ENCODE results near the gene DNAJB13. TPM values are rescaled to one million over a fixed set of nuclear protein-coding genes. Genes with fewer than 3 reads are reported as not detected.
A peak's percentile ranks its signal among the peaks of the same experiment; 100 is the strongest.

Gene DNAJB13
- total RNA-seq, 1 donor from 2014 or later = 1.4 TPM

DNA sequence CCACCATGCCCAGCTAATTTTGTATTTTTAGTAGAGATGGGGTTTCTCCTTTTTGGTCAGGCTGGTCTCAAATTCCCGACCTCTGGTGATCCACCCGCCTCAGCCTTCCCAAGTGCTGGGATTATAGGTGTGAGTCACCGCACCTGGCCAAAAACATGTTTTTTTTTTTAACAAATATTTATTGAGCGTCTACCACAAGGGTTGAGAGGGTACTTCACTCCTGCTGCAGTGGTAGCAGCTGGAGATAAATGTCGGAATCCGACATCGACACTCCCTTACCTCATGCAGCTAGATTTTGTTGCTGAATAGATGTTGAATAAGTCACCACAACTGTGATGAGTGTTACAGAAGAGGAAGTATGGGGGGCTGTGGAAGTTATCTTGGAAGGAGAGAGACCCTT is 971 bp downstream of the DNAJB13 start:
- no peak for DNase-seq (ENCODE audit: low read depth)

DNA sequence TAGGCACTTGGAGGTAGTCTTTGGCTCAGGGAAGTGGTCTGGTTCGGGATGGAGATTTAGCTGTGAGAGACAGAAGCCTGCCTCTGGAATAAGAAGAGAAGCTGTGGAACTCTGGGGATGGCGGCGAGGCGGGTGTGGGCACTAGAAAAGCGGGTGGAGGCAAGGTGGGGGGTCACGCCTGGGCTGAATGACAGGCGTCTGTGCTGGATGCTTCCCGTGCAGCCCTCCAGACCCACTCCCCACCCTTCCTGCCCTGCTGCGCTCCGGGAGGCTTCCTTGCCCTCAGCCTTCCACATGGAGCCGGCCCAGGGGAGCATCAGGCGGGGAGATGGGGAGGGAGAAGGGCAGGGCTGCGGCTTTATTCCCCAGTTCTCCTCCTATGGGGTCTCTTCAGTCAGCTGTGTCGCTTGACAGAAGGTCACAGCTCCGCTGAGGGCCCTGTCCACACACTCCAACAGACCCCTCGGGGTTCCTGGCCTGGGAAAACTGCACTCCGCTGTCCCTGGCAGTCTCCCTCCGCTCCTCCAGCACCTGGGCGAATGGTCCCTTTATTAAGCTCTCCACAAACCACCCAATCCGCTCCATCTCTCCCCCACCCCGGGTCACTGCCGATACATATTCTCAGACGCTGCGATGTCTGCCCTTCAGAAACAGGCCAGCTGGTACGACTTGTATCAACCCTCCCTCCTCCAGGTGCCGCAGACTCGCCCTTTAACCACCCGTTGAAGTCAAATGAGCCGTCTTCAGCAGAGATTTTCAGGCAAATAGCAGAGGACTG is 6.2 kb downstream of the DNAJB13 start:
- DNase-seq (ENCODE audit: low read depth) = no peak

DNA sequence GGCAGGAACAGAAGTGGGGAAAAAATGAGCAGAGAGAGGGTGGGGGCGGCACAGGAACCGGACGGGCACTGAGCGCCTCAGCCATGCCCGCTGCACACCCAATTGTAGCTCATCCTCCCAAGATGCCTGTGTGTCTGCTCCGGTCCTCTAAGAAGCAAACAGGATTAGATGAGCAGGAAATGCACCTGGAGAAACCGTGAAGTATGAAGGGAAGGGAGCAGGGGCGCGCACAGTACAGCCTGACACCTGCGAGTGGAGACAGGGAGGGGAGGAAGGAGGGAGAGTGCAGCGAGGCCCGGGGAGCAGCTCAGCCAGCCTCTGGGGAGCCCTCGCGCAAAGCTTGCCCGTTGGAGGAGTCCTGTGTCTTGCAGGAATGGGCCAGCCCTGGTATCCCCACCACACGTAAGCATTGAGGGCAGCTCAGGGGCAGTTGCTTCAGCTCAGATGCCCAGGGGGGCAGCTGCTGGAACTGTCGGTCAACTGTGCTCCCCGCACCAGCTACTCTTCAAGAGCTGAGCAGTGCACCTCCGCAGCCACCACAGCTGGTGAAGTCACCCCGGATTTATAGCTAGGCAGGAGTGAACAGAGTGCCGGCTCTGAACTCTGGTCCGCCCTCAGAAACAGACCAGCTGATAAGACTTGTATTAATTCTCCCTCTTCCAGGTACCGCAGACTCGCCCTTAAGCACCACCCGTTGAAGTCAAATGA is 7.0 kb downstream of the DNAJB13 start:
- DNase-seq (ENCODE audit: low read depth) = no peak

DNA sequence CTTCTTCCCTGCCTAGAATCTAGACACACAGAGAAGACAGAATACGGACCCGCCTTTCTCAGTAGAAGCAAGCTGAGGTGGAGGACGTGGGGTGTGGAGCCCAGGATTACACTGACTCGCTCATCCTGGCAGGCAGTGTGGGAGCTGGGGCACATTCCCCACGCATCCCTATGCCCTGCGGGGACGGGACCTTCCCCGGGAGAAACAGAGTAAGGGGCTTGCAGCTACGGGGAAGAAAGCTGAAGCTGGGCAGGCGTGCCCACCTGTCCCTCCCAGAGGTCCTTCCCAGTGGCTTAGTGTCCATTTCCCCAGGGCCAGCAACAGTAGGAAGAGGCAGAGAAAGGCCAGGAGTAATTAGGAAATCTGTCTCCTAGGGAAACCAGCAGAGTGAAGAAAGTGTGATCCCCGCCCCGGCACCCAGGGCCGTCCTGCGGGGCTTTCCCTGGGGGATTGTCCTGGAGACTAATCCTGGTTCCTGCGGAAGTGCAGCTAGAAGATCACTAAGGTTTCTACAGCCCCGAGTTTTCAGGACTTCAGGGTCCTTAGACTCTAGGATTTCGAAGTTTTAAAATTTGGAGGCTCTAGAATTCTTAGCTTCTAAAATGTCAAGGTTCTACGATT is 7.8 kb downstream of the DNAJB13 start:
- no peak for DNase-seq (ENCODE audit: low read depth)

DNA sequence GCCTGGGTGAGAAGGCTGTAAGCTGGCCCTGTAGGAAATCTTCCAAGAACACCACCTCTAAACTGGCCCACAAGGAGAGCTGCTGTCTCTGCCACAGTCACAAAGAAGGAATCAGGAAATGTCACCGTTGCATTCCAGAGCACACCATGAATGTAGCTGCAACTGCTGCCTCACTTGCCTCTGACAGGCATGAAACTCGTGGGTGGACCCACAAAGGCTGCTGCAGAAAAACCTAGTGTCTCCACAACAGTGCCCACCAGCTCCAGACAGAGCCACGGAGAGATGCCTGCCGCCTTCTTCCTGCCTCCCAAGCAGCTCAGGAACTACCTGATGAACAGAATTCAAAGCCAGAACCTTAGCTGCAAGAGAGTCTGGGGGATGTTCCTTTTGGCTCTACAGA is 10.5 kb downstream of the DNAJB13 start:
- peak; percentile 49 for DNase-seq (ENCODE audit: low read depth)

DNA sequence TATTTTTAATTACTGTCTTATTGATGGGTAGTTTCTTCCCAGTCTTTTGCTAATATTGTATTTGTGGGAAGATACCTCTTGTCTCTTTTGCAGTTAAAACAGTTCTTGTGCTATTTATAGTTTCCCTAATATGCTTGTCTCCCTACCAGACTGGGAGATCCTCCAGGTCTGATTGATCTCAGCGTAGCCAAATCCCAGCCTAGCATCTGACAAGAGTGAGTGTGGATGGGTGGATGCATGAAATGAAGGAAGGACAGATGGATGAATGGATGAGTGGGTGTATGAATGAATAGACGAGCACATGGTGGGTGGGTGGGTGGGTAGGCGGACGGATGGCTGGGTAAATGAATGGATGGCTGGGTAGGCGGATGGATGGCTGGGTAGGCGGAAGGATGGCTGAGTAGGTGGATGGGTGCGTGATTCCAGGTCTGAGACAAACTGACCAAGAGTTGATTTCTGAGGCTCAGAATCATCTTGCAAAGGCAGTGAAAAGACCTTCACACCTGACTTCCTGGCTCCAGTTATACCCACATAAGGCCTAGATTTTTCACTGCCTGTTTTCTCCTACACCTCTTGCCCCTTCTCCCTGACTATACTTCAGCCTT is 11.4 kb downstream of the DNAJB13 start:
- DNase-seq (ENCODE audit: low read depth) = no peak

DNA sequence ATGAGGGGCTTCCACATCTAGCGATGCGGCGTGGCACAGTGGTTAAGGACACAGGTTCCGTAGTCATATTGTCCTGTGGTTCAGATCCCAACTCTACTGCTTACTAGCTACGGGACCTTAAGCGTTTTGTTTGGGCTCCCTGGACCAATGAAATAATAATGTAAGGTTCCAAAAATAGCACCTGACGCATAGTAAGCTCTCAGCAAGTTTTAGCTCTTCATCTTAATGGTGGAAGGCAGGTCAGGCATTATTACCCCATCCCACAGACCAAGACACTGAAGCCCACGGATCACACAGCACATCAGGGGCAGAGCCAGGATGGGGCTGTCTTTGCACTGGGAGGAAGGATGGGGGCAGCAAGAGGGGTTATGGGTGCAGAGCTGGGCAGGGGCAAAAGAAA is 13.0 kb downstream of the DNAJB13 start:
- DNase-seq (ENCODE audit: low read depth) = no peak

DNA sequence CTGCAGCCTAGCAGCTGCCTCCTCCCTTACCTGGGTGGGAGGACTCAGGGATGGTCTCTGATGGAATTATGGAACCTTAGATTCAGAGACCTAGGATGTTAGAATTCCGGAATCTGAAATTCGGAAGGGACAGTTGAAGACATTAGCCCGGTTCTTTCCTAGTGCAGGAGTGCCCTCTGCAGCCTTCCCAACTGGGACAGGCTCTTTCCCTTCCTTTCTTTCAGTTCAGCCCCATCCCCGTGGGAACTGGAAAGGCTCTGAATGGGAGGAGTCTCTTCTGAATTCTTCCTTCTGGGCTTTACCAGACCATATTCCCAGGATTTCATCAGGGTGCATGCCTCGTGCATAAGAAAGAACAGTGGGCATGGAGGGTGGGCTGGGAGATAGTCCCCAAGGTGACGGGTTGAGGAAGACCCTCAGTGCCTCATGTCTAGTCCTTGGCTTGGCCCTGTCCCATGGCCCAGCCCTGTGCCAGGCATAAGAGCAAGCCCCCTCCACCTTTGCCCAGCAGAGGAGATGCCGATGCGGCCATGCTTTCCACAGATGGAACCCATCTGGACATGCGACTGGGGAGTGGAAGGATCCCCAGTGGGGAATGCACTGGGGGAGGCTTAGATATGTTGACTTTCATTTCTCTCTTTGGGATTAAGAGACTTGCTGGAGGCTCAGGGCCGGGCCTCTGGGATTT is 14.4 kb downstream of the DNAJB13 start:
- DNase-seq (ENCODE audit: low read depth) = no peak

DNA sequence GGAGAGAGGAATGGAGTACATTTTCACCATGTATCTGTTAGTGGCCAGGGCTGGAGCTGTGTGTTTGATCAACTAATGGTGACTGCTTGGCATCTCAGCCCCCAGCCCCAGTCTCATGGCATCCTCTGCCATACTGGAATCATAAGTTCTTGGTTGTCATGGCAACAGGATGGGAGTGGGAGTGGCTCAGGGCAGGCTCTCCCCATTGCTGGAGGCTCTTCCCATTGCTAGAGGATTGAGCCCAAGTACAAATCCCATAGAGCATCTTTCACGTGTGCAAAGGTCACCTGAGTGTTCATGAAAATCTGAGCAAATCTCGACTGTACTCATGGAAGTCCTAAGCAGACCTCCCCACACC is 14.9 kb downstream of the DNAJB13 start:
- no peak for DNase-seq (ENCODE audit: low read depth)

DNA sequence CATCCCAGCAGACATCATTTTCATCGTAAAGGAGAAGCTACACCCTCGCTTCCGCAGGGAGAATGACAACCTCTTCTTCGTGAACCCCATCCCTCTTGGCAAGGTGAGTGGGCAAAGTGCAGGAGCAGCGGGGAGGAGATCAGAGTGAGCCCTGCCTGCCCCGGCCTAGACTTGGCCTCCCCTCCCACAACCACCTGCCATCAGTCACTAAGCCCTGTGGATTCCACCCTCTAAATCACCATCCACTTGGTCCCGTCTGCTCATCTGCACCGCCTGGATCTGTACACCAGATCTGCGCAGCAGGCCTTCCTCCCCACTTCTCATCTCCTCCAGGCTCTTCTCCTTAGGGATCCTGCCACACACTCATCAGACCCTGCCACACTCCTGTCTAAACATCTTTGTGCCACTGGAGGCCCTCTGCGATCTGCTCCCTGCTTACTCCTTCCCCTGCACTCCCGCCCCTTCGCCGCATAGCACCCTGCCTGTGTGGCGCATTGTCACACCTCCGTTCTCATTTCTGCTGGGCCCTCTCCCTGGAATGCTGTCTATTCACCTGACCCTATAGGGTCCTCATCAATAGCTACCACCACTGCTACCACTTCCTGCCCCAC is 17.6 kb downstream of the DNAJB13 start:
- no peak for DNase-seq (ENCODE audit: low read depth)

DNA sequence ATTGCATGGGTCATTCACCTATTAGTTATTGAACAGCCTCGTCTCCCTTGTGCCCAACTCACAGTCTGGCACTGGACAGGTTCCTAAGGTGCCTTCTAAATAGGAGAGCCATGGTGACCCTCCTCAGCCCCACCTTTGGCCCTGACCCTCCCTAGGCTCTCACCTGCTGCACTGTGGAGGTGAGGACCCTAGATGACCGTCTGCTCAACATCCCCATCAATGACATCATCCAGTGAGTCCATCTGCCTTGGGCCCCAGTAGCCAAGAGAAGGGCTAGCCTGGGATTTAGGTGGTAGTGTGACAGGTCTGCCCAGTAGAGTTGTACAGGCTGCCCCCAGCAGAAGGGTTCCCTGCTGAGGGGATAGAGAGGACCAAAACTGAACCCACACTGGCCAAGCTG is 18.3 kb downstream of the DNAJB13 start:
- DNase-seq (ENCODE audit: low read depth) = no peak

DNA sequence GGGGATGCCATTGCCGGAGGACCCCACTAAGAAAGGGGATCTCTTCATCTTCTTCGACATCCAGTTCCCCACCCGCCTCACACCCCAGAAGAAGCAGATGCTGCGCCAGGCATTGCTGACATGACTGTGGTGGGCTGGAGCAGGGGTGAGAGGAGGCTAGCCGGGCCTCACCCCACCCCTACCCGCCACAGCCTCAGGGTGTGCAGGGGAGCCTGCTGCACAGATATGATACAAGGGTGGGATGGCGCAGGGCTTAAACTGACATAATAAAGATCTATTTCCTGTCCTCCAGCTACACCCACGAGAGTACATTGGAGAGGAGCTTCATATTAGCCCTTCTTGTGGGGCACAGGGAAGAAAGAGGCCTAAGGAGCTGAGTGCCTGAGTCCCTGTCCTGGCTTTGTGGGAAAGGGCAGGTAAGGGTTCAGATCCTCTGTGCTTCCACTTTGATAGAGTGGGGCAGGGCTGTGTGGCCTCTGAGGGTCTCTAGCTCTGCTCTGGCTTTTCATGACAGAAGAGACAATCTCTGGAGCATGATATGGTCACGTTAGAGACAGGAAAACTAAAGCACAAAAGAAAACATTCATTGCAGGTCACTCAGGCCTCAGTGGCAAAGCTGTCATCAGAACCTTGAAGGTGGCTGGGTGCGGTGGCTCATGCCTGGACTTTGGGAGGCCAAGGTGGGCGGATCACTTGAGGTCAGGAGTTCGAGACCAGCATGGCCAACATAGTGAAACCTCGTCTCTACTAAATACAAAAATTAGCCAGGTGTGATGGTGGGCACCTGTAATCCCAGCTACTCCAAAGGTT is 19.4 kb downstream of the DNAJB13 start:
- no peak for DNase-seq (ENCODE audit: low read depth)

DNA sequence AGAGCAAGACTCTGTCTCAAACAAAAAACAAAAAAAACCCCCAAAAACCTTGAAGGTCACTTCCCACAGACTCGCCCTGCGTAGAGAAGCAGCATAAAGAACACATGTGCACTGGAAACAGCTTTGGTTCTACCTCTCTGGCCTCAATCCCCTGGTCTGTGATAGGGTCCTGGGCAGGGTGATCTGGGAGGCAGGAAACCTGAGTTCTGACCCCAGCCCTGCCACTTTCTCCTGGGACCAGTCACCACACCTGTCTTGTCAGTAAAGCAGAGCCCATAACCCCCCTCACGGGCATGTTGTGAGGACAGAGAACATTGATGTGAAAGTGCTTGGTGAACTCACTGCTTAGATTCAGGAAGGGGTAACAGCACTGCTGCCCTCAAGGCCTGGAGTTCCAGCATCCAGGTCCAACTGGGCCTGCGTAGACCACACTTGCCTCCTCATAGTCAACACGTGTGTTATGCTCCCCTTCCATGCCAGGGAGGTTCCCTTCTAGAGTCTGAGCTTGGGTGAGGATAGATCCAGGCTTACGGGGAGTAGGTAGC is 20.4 kb downstream of the DNAJB13 start:
- no peak for DNase-seq (ENCODE audit: low read depth)

DNA sequence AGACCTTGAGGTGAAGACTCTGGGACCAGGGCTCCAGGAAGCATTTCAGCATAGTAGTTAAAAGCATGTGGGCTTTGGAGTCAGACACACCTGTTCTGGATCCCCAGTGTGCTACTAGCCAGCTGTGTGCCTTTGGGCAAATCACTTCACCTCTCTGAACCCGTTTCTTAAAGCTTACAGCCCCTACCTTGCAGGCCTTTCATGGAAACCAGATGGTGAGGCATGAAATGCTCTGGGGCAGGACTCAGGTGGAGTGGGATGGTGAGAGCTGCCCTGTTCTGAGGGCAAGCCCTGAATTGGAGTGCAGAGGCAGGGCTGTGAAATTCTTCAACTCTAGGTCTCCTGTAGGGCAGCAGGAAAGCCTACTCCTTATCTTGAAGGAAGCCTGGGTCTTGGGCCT is 21.4 kb downstream of the DNAJB13 start:
- DNase-seq (ENCODE audit: low read depth) = no peak

DNA sequence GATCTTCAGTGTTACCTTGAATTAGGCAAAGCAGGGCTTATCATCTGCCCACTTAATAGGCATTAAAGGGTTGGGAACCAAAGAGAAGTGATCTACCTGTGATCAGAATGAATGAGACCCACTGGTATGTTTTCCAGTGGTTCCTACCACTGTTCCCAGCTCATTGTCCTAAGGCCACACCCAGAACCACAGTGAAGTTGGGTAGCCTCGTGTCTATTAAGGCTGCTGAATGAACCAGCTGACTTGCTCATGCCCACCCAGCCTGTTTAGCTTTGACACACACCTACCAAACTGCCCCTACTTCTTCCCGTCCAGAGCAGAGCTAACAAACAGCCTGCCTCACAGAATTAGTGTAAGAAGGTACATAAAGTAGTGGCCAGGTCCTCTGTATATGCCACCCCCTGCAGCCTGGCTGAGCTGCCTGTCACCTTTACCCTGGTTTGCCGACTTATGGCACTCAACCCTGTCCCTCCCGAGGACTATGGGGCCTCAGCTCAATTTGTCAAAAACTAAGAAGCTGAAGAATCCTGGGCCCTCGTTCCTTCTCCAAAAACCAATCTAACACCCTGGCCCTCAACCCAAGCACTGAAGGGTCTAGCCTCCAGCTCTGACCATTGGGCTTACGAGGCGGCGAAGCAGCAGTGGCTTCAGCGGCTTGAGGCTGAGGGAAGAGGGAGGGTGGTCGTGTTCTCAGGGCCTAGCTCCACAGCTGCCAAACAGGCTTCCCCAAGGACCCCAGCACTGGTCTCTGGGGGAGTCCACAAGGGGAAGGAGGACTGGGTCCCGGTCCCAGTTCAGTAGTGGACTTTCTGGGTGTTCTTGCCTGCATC is 22.0 kb downstream of the DNAJB13 start:
- peak; percentile 31 for DNase-seq (ENCODE audit: low read depth)

DNA sequence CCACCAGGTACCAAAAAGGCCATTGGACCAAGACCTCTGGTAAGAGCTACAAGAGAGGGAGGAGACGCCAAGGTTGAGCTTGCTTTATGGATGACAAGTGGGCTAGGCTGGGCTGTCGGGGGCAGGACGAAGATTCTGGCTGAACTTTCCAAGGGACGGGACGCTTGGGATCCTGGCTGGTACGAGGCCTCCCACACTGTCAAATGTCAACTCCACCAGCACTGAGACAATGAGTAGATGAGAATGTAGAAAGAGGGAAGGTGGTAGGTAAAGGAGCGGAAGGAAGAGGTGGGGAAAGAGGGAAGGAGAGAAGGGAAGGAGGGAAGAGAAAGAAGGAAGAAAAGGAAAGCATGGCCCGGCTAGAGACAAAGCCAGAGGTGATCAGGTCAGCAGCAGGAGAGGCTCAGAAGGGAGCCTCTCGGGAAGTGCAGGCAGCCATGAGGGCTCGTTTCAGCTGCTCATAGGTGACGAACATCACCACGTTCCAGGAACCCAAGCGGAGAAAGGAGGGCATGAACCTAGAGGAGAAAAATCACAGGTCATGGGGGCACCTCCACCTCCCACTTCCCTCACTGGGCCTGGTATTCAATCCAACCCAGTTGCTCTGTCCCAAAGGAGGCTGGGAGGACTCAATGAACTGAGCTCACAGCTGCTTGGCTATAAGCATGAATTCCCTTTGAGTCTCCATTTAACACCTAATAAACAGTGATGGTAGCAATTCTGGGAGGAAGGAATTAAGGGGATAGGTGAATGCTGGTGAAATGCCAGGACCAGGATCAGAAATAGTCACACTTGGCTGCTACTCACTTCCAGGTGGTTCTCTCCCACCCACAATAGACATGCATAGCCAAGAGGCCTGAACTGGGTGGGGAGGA is 24.0 kb downstream of the DNAJB13 start:
- DNase-seq (ENCODE audit: low read depth) = no peak

DNA sequence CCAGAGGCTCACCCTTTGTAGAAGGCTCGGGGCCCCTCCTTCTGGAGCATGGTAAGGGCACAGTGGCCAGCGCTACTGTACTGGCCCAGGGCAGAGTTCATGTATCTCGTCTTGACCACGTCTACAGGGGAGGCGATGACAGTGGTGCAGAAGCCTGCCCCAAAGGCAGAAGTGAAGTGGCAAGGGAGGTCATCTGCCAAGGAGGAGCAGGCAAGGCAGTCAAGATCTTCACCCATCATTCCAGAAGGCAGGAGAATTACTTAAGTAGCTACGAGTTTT is 24.6 kb downstream of the DNAJB13 start:
- DNase-seq (ENCODE audit: low read depth) = no peak

DNA sequence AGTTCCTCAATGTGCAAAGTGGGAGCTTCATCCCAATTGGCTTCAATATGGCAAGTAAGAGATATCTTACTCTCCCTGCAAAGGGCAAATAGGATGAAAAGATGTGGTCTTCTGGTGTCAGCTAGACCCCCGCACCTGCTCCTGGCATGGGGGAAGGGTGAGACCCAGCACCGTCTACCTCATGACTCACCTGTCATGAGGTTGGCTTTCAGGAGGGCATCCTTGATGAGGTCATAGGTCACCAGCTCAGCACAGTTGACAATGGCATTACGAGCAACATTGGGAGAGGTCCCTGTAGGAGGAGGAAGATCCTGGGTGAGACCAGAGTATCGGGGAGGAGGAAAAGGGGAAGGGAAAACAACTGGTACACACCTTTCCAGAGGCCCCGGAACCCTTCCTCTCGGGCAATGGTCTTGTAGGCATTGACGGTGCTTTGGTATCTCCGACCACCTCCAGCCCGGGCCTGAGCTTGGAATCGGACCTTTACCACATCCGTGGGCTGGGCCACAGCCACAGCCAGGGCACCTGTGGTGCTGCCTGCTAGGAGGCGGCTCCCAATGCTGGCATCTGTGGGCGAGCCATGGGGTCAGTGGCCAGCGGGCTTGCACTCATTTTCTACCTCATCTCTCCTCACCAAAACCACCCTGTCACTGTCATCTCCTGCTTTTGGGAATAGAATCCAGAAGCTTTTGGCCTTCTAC is 25.8 kb downstream of the DNAJB13 start:
- DNase-seq (ENCODE audit: low read depth) = no peak
